ENCODE measurements around the gene ASPSCR1. TPM values are rescaled to one million over a fixed set of nuclear protein-coding genes. Genes with fewer than 3 reads are reported as not detected.

ASPSCR1 gene
- total and polyA plus RNA-seq, 2 of the 13 experiments (the other 11 are each of a cell fraction or from before 2014, with no cell fraction given): 274 to 314 TPM

- peak; percentile 80; the same call in 1 of the 2 replicates for TF ChIP-seq ZNF670 (CRISPR knock-in tag; IDR thresholded peaks at IDR 0.05; ENCODE audit: borderline replicate concordance)
- peak; percentile 71; the same call in 1 of the 2 replicates for TF ChIP-seq SIN3A (IDR thresholded peaks at IDR 0.05; ENCODE audit: borderline replicate concordance, low read depth, low read length)
- no peak for TF ChIP-seq ZNF253 (CRISPR knock-in tag; IDR thresholded peaks at IDR 0.05; ENCODE audit: borderline replicate concordance)
- TF ChIP-seq SALL1 (CRISPR knock-in tag; IDR thresholded peaks at IDR 0.05): peak; percentile 74; the same call in 1 of the 2 replicates
- TF ChIP-seq HMGA1 (CRISPR knock-in tag; conservative IDR thresholded peaks at IDR 0.05): no peak
- peak; percentile 58; the same call in 1 of the 2 replicates for TF ChIP-seq NFKB2 (CRISPR knock-in tag; IDR thresholded peaks at IDR 0.05; ENCODE audit: borderline replicate concordance)
- peak; percentile 67; the same call in 1 of the 2 replicates for TF ChIP-seq ZNF326 (CRISPR knock-in tag; IDR thresholded peaks at IDR 0.05; ENCODE audit: borderline replicate concordance)
- no peak for TF ChIP-seq ZBTB10 (CRISPR knock-in tag; IDR thresholded peaks at IDR 0.05; ENCODE audit: borderline replicate concordance)
- TF ChIP-seq FOXM1 (CRISPR knock-in tag; IDR thresholded peaks at IDR 0.05): no peak
- no peak for TF ChIP-seq ZNF720 (CRISPR knock-in tag; IDR thresholded peaks at IDR 0.05)
- peak; percentile 43; the same call in 1 of the 2 replicates for TF ChIP-seq ZNF777 (CRISPR knock-in tag; IDR thresholded peaks at IDR 0.05)
- peak; percentile 39; the same call in 1 of the 2 replicates for TF ChIP-seq KDM3A (CRISPR knock-in tag; IDR thresholded peaks at IDR 0.05; ENCODE audit: low read depth)
- no peak for TF ChIP-seq CREM (IDR thresholded peaks at IDR 0.05)
- no peak for TF ChIP-seq CREM (CRISPR knock-in tag; IDR thresholded peaks at IDR 0.05)
- TF ChIP-seq ZIK1 (CRISPR knock-in tag; IDR thresholded peaks at IDR 0.05; ENCODE audit: borderline replicate concordance, low read depth): peak; percentile 58; the same call in 1 of the 2 replicates
- TF ChIP-seq ZNF609 (CRISPR knock-in tag; IDR thresholded peaks at IDR 0.05; ENCODE audit: borderline replicate concordance): peak; percentile 80
- TF ChIP-seq ZNF501 (CRISPR knock-in tag; IDR thresholded peaks at IDR 0.05): no peak; the same call in 1 of the 2 replicates
Measured at GRCh38 chr17:82022310-82022980, 45.0 kb downstream of the ASPSCR1 start, which contains the start of gene CENPX (continued).
